SK-N-SH (cell line): Measurements from ENCODE around the gene FERMT2. TPM values are rescaled to one million over a fixed set of nuclear protein-coding genes. Genes with fewer than 3 reads are reported as not detected.

Experiments
- CTCF ChIA-PET: fragments of 300-600, 350-600 bp; formaldehyde crosslinking; extraction: SDS; loops from one replicate; lab custom pipeline; 2021; lab: Yijun Ruan, JAX
- POLR2A ChIA-PET: fragments of 350-600 bp; sonication (Branson Sonifier 250); formaldehyde crosslinking; extraction: SDS; loops from one replicate; lab custom pipeline; 2020; ENCODE audit warnings: antibody characterized with exemption, inconsistent platforms; lab: Yijun Ruan, JAX
- DNase-seq: peaks from one replicate; pipeline ENCODE4 v3.0.0; 2012
- H2AFZ ChIP-seq: fragments of 200-600 bp; sonication (generic); 2 replicates; pipeline ENCODE4 v1.8.1; 2016; ENCODE audit warnings: antibody characterized with exemption, mild to moderate bottlenecking, low read depth
- H3F3A ChIP-seq: fragments of 200-600 bp; sonication (generic); replicated peaks from 2 replicates; pipeline ENCODE3; 2016; ENCODE audit warnings: antibody characterized with exemption, mild to moderate bottlenecking; ENCODE audit not compliant: insufficient read depth
- H3K27ac ChIP-seq, 2 experiments: fragments of 200-500 bp in 1 of 2; fragments of 200-600 bp in 1 of 2; sonication (Bioruptor generic) in 1 of 2; sonication (generic), shearing (Covaris generic) in 1 of 2; 2 replicates each; pipeline versions ENCODE4 v1.5.1 to v1.6.1; 2014 to 2016; ENCODE audit warnings: low read depth in 2 of 2, inconsistent platforms in 1 of 2, low read length in 1 of 2, mild to moderate bottlenecking in 1 of 2, mixed read lengths in 1 of 2
- H3K27me3 ChIP-seq: fragments of 200-600 bp; sonication (generic), shearing (Covaris generic); 2 replicates; pipeline ENCODE4 v1.6.1; 2016; ENCODE audit warnings: mixed run types; ENCODE audit not compliant: insufficient read depth
- H3K36me3 ChIP-seq, 2 experiments: fragments of 200-500 bp in 1 of 2; fragments of 200-600 bp in 1 of 2; sonication (Bioruptor generic) in 1 of 2; sonication (generic) in 1 of 2; replicated peaks in 1 of 2; 2 replicates each; pipeline versions ENCODE3 to v1.5.1; 2014 to 2016; ENCODE audit warnings: low read length in 1 of 2, mild to moderate bottlenecking in 1 of 2; ENCODE audit not compliant: insufficient read depth in 2 of 2, control insufficient read depth in 1 of 2
- H3K4me1 ChIP-seq, 2 experiments: fragments of 200-500 bp in 1 of 2; fragments of 200-600 bp in 1 of 2; sonication (Bioruptor generic) in 1 of 2; sonication (generic), shearing (Covaris generic) in 1 of 2; 2 replicates each; pipeline versions ENCODE4 v1.5.1 to v1.6.1; 2014 to 2016; ENCODE audit warnings: low read depth in 1 of 2, low read length in 1 of 2, mixed run types in 1 of 2; ENCODE audit not compliant: insufficient read depth in 2 of 2, control insufficient read depth in 1 of 2
- H3K4me2 ChIP-seq: fragments of 200-600 bp; sonication (generic), shearing (Covaris generic); 2 replicates; pipeline ENCODE4 v1.6.1; 2017; ENCODE audit warnings: mixed run types
- H3K4me3 ChIP-seq, 2 experiments: fragments of 200-500 bp in 1 of 2; fragments of 200-600 bp in 1 of 2; sonication (Bioruptor generic) in 1 of 2; sonication (generic), shearing (Covaris generic) in 1 of 2; 2 replicates each; pipeline versions ENCODE4 v1.5.1 to v1.8.1; 2014 to 2016; ENCODE audit warnings: low read depth in 2 of 2, inconsistent platforms in 1 of 2, low read length in 1 of 2, mild to moderate bottlenecking in 1 of 2, mixed read lengths in 1 of 2, moderate library complexity in 1 of 2
- H3K79me2 ChIP-seq: fragments of 200-600 bp; sonication (generic); 2 replicates; pipeline ENCODE4 v1.8.1; 2017; ENCODE audit warnings: mild to moderate bottlenecking; ENCODE audit not compliant: insufficient read depth
- H3K9ac ChIP-seq: fragments of 200-600 bp; sonication (generic); 2 replicates; pipeline ENCODE4 v1.6.1; 2017; ENCODE audit warnings: mixed run types
- H3K9me2 ChIP-seq: fragments of 200-600 bp; sonication (generic); 2 replicates; pipeline ENCODE4 v1.6.1; 2017; ENCODE audit warnings: mixed run types
- H3K9me3 ChIP-seq: fragments of 200-600 bp; sonication (generic); 2 replicates; pipeline ENCODE4 v1.6.1; 2017; ENCODE audit warnings: mixed run types, mild to moderate bottlenecking, moderate library complexity
- H4K20me1 ChIP-seq: fragments of 200-600 bp; sonication (generic); 2 replicates; pipeline ENCODE4 v1.6.1; 2017; ENCODE audit warnings: mild to moderate bottlenecking, mixed run types; ENCODE audit not compliant: insufficient read depth
- CHD2 ChIP-seq: fragments of 150-350 bp; IDR thresholded peaks from 2 replicates; pipeline ENCODE4 v1.6.1; 2018; ENCODE audit warnings: low read length; ENCODE audit not compliant: partially characterized antibody
- ELF1 ChIP-seq: IDR thresholded peaks from 2 replicates; pipeline ENCODE4 v1.4.0; 2012
- EP300 ChIP-seq, 2 experiments: IDR thresholded peaks; 2 replicates each; pipeline versions ENCODE4 v1.4.0 to v1.6.1; 2012; ENCODE audit warnings: borderline replicate concordance in 1 of 2, low read depth in 1 of 2, low read length in 1 of 2
- EZH2phosphoT487 ChIP-seq: fragments of 200-600 bp; sonication (generic); IDR thresholded peaks from 2 replicates; pipeline ENCODE4 v1.6.1; 2017; ENCODE audit warnings: low read depth, mixed run types, mild to moderate bottlenecking, antibody characterized with exemption, moderate library complexity, borderline replicate concordance
- FOXJ3 ChIP-seq: sonication (generic); formaldehyde crosslinking; IDR thresholded peaks from 2 replicates; pipeline ENCODE4 v1.5.1; 2020; ENCODE audit warnings: mild to moderate bottlenecking, missing genetic modification reagents
- FOXM1 ChIP-seq: IDR thresholded peaks from 2 replicates; pipeline ENCODE4 v1.4.0; 2012; ENCODE audit warnings: low read depth, mild to moderate bottlenecking
- GABPA ChIP-seq: IDR thresholded peaks from 2 replicates; pipeline ENCODE4 v1.4.0; 2012; ENCODE audit warnings: low read depth, mild to moderate bottlenecking
- GATA2 ChIP-seq: sonication (generic); formaldehyde crosslinking; IDR thresholded peaks from 2 replicates; pipeline ENCODE4 v1.5.0; 2020; ENCODE audit warnings: mild to moderate bottlenecking, missing genetic modification reagents
- JUND ChIP-seq: IDR thresholded peaks from 2 replicates; pipeline ENCODE4 v1.4.0; 2012
- NFIC ChIP-seq: IDR thresholded peaks from 2 replicates; pipeline ENCODE4 v1.4.0; 2012; ENCODE audit warnings: borderline replicate concordance
- NRF1 ChIP-seq: IDR thresholded peaks from 2 replicates; pipeline ENCODE4 v1.6.1; 2012; ENCODE audit warnings: low read depth, mild to moderate bottlenecking, low read length
- POLR2AphosphoS5 ChIP-seq: IDR thresholded peaks from 2 replicates; pipeline ENCODE4 v1.6.1; 2012; ENCODE audit warnings: low read depth, low read length
- RCOR1 ChIP-seq: fragments of 150-350 bp; IDR thresholded peaks from 2 replicates; pipeline ENCODE4 v1.6.1; 2017; ENCODE audit warnings: antibody characterized with exemption, low read length
- RFX5 ChIP-seq: IDR thresholded peaks from 2 replicates; pipeline ENCODE4 v1.6.1; 2012; ENCODE audit warnings: mild to moderate bottlenecking, improper control_type of control experiment, low read length
- SIN3A ChIP-seq: IDR thresholded peaks from 2 replicates; pipeline ENCODE4 v1.6.1; 2012; ENCODE audit warnings: low read depth, mild to moderate bottlenecking, low read length, moderate library complexity, borderline replicate concordance
- TCF12 ChIP-seq: IDR thresholded peaks from 2 replicates; pipeline ENCODE4 v1.4.0; 2012
- TEAD4 ChIP-seq: IDR thresholded peaks from 2 replicates; pipeline ENCODE4 v1.4.0; 2012; ENCODE audit warnings: mild to moderate bottlenecking, borderline replicate concordance; ENCODE audit not compliant: insufficient read depth
- YY1 ChIP-seq: IDR thresholded peaks from 2 replicates; pipeline ENCODE4 v1.4.0; 2012; ENCODE audit warnings: low read depth, mild to moderate bottlenecking
- WGBS: methylation state at CpG from one replicate; pipeline ENCODE4 v1.1.6; 2017; ENCODE audit warnings: low lambda C conversion rate; 5-methylcytosine and 5-hydroxymethylcytosine counted together
- polyA plus RNA-seq, 3 experiments: library from polyadenylated mRNA; depleted of rRNA; stranded (reverse); fragments of >200 nt; gene quantifications; 2 replicates each; pipeline ENCODE4 v1.2.3, GENCODE V29; 2012
- TF ChIP-seq, protein P1 (sequence below): IDR thresholded peaks from 2 replicates; pipeline ENCODE4 v1.4.0; 2012; ENCODE audit warnings: low read depth, borderline replicate concordance
- TF ChIP-seq, protein P2 (sequence below): IDR thresholded peaks from 2 replicates; pipeline ENCODE4 v1.4.0; 2012; ENCODE audit warnings: low read depth, borderline replicate concordance
- TF ChIP-seq, protein P3 (sequence below): IDR thresholded peaks from 2 replicates; pipeline ENCODE4; 2012

The FERMT2 gene
- polyA plus RNA-seq, 1 of the 3 experiments (the other 2 are of a cell fraction): 40.1 TPM

DNA sequence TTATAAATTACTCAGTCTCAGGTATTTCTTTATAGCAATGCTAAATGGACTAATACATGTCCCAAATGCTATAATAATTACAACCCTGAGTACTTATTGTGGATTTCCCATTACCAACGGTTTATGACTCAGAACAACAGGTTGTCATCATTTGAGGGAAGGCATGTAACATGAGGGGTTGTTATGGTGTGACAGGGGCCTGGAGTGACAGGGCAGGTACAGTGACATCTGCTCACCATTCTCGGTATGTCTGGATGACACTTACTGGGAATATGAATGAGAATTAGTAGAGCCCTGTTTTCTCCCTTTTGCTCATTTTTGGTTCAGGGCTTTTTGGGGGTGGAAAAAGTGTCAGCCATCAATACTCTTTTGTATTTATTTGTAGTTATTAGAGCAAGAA, 36.2 kb upstream of the FERMT2 start:
- no peak overlapping the region for H3K4me3 ChIP-seq
- no peak overlapping the region for H3K27ac ChIP-seq
- no peak overlapping the region for H3K4me2 ChIP-seq
- WGBS: 20% methylated on average over 2 of the region's 2 CpGs
- H3K9ac ChIP-seq: no peak overlapping the region
- no peaks in the 10 kb centered on the region for H3K9me3 ChIP-seq
- DNase-seq: no peak
- no peaks in the 10 kb centered on the region for H4K20me1 ChIP-seq
- no peak overlapping the region for H2AFZ ChIP-seq
- TF ChIP-seq NFIC: no peak
- no peak for TF ChIP-seq EZH2phosphoT487
- TF ChIP-seq, protein P1, sequence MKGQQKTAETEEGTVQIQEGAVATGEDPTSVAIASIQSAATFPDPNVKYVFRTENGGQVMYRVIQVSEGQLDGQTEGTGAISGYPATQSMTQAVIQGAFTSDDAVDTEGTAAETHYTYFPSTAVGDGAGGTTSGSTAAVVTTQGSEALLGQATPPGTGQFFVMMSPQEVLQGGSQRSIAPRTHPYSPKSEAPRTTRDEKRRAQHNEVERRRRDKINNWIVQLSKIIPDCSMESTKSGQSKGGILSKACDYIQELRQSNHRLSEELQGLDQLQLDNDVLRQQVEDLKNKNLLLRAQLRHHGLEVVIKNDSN: no peak
- TF ChIP-seq SIN3A: no peak
- TF ChIP-seq EP300 (IDR thresholded peaks at IDR 0.05; ENCODE audit: borderline replicate concordance in 1 of 2, low read depth in 1 of 2, low read length in 1 of 2): no peak
- no peak for TF ChIP-seq CHD2
- TF ChIP-seq, protein P2, sequence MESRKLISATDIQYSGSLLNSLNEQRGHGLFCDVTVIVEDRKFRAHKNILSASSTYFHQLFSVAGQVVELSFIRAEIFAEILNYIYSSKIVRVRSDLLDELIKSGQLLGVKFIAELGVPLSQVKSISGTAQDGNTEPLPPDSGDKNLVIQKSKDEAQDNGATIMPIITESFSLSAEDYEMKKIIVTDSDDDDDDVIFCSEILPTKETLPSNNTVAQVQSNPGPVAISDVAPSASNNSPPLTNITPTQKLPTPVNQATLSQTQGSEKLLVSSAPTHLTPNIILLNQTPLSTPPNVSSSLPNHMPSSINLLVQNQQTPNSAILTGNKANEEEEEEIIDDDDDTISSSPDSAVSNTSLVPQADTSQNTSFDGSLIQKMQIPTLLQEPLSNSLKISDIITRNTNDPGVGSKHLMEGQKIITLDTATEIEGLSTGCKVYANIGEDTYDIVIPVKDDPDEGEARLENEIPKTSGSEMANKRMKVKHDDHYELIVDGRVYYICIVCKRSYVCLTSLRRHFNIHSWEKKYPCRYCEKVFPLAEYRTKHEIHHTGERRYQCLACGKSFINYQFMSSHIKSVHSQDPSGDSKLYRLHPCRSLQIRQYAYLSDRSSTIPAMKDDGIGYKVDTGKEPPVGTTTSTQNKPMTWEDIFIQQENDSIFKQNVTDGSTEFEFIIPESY: no peak
- H3K79me2 ChIP-seq: no peaks in the 10 kb centered on the region
- no peaks in the 10 kb centered on the region for H3K27me3 ChIP-seq
- CTCF ChIA-PET: no interaction called here
- no peaks in the 10 kb centered on the region for H3K36me3 ChIP-seq
- no peaks in the 10 kb centered on the region for H3K9me2 ChIP-seq
- POLR2A ChIA-PET: no interaction called here
- peaks cover 6 to 8% of the 10 kb centered on the region in 2 experiments; a peak in 2 of 4 replicates for H3K4me1 ChIP-seq
- no peaks in the 10 kb centered on the region for H3F3A ChIP-seq

DNA sequence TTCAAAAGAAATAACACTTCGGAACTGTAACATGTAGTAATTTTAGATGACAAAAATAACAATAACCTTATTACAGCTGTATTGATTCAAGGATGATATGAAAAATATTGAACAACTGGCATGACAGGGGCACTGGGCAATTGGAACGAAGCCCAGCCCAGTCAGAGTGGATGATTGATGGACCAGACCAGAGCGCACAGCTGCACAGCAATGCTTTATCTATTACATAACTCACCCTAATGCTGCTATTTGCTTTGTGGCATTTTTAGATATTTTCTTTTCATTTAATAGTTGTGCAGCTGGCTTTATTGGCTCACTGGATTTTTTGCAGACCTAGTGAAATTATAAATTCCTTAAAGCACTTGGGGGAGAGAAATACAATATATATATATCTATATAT, 26.9 kb upstream of the FERMT2 start:
- H3F3A ChIP-seq: no peaks in the 10 kb centered on the region
- ChIA-PET POLR2A (no interaction called here), CTCF (interaction anchor here (1.1 kb wide), 1 partner anchor 17 kb away, joined by 3 read pairs; no protein-coding TSS in a partner anchor)
- H4K20me1 ChIP-seq: no peaks in the 10 kb centered on the region
- H3K79me2 ChIP-seq: no peaks in the 10 kb centered on the region
- no peaks in the 10 kb centered on the region for H3K27me3 ChIP-seq
- H2AFZ ChIP-seq: no peak overlapping the region
- DNase-seq: peak; percentile 56
- H3K36me3 ChIP-seq: peaks cover 0 to 4% of the 10 kb centered on the region in 2 experiments
- H3K9me2 ChIP-seq: no peaks in the 10 kb centered on the region
- no peak overlapping the region for H3K4me2 ChIP-seq
- peak overlapping the region in 1 of 2 experiments; percentile 48; a peak in 1 of 4 replicates for H3K27ac ChIP-seq
- H3K4me1 ChIP-seq: peaks cover 0 to 11% of the 10 kb centered on the region in 2 experiments; a peak in 3 of 4 replicates
- H3K9me3 ChIP-seq: no peaks in the 10 kb centered on the region
- WGBS: 47% methylated on average over 3 of the region's 3 CpGs
- H3K9ac ChIP-seq: no peak overlapping the region
- H3K4me3 ChIP-seq: no peak overlapping the region
- TF ChIP-seq GABPA (no peak), FOXM1 (no peak), TEAD4 (no peak), EP300 (IDR thresholded peaks at IDR 0.05; ENCODE audit: borderline replicate concordance in 1 of 2, low read depth in 1 of 2, low read length in 1 of 2) (peak in 1 of 2 experiments; percentile 86; a peak in 2 of 4 replicates), ELF1 (no peak), POLR2AphosphoS5 (no peak), CHD2 (peak; percentile 70), TCF12 (peak; percentile 27; the same call in 1 of the 2 replicates), GATA2 (CRISPR knock-in tag) (peak; percentile 41; the same call in 1 of the 2 replicates), RCOR1 (peak; percentile 93), JUND (no peak), NRF1 (no peak), RFX5 (no peak), NFIC (no peak), YY1 (no peak), FOXJ3 (CRISPR knock-in tag) (no peak), EZH2phosphoT487 (no peak)
- TF ChIP-seq, protein P3, sequence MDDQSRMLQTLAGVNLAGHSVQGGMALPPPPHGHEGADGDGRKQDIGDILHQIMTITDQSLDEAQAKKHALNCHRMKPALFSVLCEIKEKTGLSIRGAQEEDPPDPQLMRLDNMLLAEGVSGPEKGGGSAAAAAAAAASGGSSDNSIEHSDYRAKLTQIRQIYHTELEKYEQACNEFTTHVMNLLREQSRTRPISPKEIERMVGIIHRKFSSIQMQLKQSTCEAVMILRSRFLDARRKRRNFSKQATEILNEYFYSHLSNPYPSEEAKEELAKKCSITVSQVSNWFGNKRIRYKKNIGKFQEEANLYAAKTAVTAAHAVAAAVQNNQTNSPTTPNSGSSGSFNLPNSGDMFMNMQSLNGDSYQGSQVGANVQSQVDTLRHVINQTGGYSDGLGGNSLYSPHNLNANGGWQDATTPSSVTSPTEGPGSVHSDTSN: peak; percentile 64
- TF ChIP-seq, protein P2: no peak
- TF ChIP-seq, protein P1: no peak
